Duodenal mucosa (tissue), 2 donors: Measurements from ENCODE around the gene PVALB.

ENCODE experiments used
- H3K27ac ChIP-seq: one replicate; pipeline ENCODE4 v1.7.0; 2013; ENCODE audit warnings: low read depth, low read length
- H3K27me3 ChIP-seq, 2 donors: one replicate each; pipeline ENCODE4 v1.7.0; 2013; ENCODE audit warnings: low read length in 2 of 2, control low read depth in 1 of 2; ENCODE audit not compliant: insufficient read depth in 2 of 2, control insufficient read depth in 1 of 2
- H3K36me3 ChIP-seq, 2 donors: one replicate each; pipeline ENCODE4 v1.7.0; 2013; ENCODE audit warnings: low read length in 2 of 2, control low read depth in 1 of 2; ENCODE audit not compliant: insufficient read depth in 2 of 2, control insufficient read depth in 1 of 2
- H3K4me1 ChIP-seq, 2 donors: one replicate each; pipeline ENCODE4 v1.7.0; 2013; ENCODE audit warnings: low read length in 2 of 2, control low read depth in 1 of 2; ENCODE audit not compliant: insufficient read depth in 2 of 2, control insufficient read depth in 1 of 2
- H3K4me3 ChIP-seq, 2 donors: one replicate each; pipeline ENCODE4 v1.7.0; 2013; ENCODE audit warnings: low read length in 2 of 2, low read depth in 1 of 2
- H3K9ac ChIP-seq, 2 donors: one replicate each; pipeline ENCODE4 v1.7.0; 2013; ENCODE audit warnings: low read length in 2 of 2, low read depth in 1 of 2
- H3K9me3 ChIP-seq, 2 donors: one replicate each; pipeline ENCODE4 v1.7.0; 2013; ENCODE audit warnings: low read length in 2 of 2, control low read depth in 1 of 2; ENCODE audit not compliant: control insufficient read depth in 1 of 2

The PVALB gene

GRCh38 chr22:36768141-36768540 is 48.7 kb downstream of the PVALB start:
- no peak overlapping the region for H3K27ac ChIP-seq
- H3K4me3 ChIP-seq: no peak overlapping the region
- no peak overlapping the region for H3K9ac ChIP-seq
- H3K27me3 ChIP-seq: no peaks in the 10 kb centered on the region
- peaks cover 4 to 21% of the 10 kb centered on the region in 2 donors for H3K36me3 ChIP-seq
- no peaks in the 10 kb centered on the region for H3K9me3 ChIP-seq
- peaks cover 9 to 11% of the 10 kb centered on the region in 2 donors for H3K4me1 ChIP-seq

- H3K27ac ChIP-seq: no peak overlapping the region
- no peak overlapping the region for H3K4me3 ChIP-seq
- no peaks in the 10 kb centered on the region for H3K27me3 ChIP-seq
- no peak overlapping the region for H3K9ac ChIP-seq
- peaks cover 14 to 21% of the 10 kb centered on the region in 2 donors for H3K4me1 ChIP-seq
- H3K9me3 ChIP-seq: no peaks in the 10 kb centered on the region
- H3K36me3 ChIP-seq: peaks cover 4 to 16% of the 10 kb centered on the region in 2 donors
Measured at GRCh38 chr22:36767035-36767775, 49.6 kb downstream of the PVALB start.

- no peak overlapping the region for H3K9ac ChIP-seq
- H3K27me3 ChIP-seq: no peaks in the 10 kb centered on the region
- peaks cover 14 to 21% of the 10 kb centered on the region in 2 donors for H3K4me1 ChIP-seq
- H3K4me3 ChIP-seq: no peak overlapping the region
- peaks cover 4 to 14% of the 10 kb centered on the region in 2 donors for H3K36me3 ChIP-seq
- no peaks in the 10 kb centered on the region for H3K9me3 ChIP-seq
- H3K27ac ChIP-seq: no peak overlapping the region
Measured at GRCh38 chr22:36765943-36766450, 50.8 kb downstream of the PVALB start.

- Histone ChIP-seq H3K27ac (no peak overlapping the region), H3K4me1 (peaks cover 14 to 21% of the 10 kb centered on the region in 2 donors), H3K9me3 (no peaks in the 10 kb centered on the region), H3K27me3 (no peaks in the 10 kb centered on the region), H3K4me3 (no peak overlapping the region), H3K9ac (no peak overlapping the region), H3K36me3 (peaks cover 4 to 14% of the 10 kb centered on the region in 2 donors)
Measured at GRCh38 chr22:36765131-36765942, 51.5 kb downstream of the PVALB start.

GRCh38 chr22:36764641-36765040 is 52.2 kb downstream of the PVALB start:
- Histone ChIP-seq H3K27ac (no peak overlapping the region), H3K4me3 (no peak overlapping the region), H3K36me3 (peaks cover 4 to 14% of the 10 kb centered on the region in 2 donors), H3K27me3 (no peaks in the 10 kb centered on the region), H3K9me3 (no peaks in the 10 kb centered on the region), H3K9ac (no peak overlapping the region), H3K4me1 (peaks cover 14 to 21% of the 10 kb centered on the region in 2 donors)

- Histone ChIP-seq H3K27ac (no peak overlapping the region), H3K4me3 (no peak overlapping the region), H3K27me3 (no peaks in the 10 kb centered on the region), H3K9ac (no peak overlapping the region), H3K4me1 (peaks cover 14 to 21% of the 10 kb centered on the region in 2 donors), H3K9me3 (no peaks in the 10 kb centered on the region), H3K36me3 (peaks cover 4 to 14% of the 10 kb centered on the region in 2 donors)
Measured at GRCh38 chr22:36764060-36764459, 52.8 kb downstream of the PVALB start.

GRCh38 chr22:36763576-36763975 is 53.3 kb downstream of the PVALB start:
- H3K4me3 ChIP-seq: no peak overlapping the region
- H3K27me3 ChIP-seq: no peaks in the 10 kb centered on the region
- H3K27ac ChIP-seq: no peak overlapping the region
- no peaks in the 10 kb centered on the region for H3K9me3 ChIP-seq
- peaks cover 14 to 21% of the 10 kb centered on the region in 2 donors for H3K4me1 ChIP-seq
- peaks cover 4 to 14% of the 10 kb centered on the region in 2 donors for H3K36me3 ChIP-seq
- no peak overlapping the region for H3K9ac ChIP-seq

- H3K27ac ChIP-seq: no peak overlapping the region
- H3K4me1 ChIP-seq: peaks cover 14 to 21% of the 10 kb centered on the region in 2 donors
- peaks cover 4 to 14% of the 10 kb centered on the region in 2 donors for H3K36me3 ChIP-seq
- H3K4me3 ChIP-seq: no peak overlapping the region
- H3K27me3 ChIP-seq: no peaks in the 10 kb centered on the region
- no peak overlapping the region for H3K9ac ChIP-seq
- H3K9me3 ChIP-seq: no peaks in the 10 kb centered on the region
Measured at GRCh38 chr22:36762687-36763260, 54.1 kb downstream of the PVALB start.

- Histone ChIP-seq H3K4me3 (no peak overlapping the region), H3K27me3 (no peaks in the 10 kb centered on the region), H3K9ac (no peak overlapping the region), H3K36me3 (peaks cover 4 to 5% of the 10 kb centered on the region in 2 donors), H3K4me1 (peaks cover 14 to 21% of the 10 kb centered on the region in 2 donors), H3K27ac (no peak overlapping the region), H3K9me3 (no peaks in the 10 kb centered on the region)
Measured at GRCh38 chr22:36761553-36762240, 55.1 kb downstream of the PVALB start.
